Kidney epithelial cell (primary cell): ENCODE measurements around the gene PAIP2. TPM values are rescaled to one million over a fixed set of nuclear protein-coding genes. Genes with fewer than 3 reads are reported as not detected.
"Not testable (repeated sequence)": the region's sequence is repeated elsewhere in the genome, so short reads cannot be mapped to it uniquely, and the experiment has no call there.

Source experiments
- DNase-seq: peaks from one replicate; pipeline ENCODE4 v3.0.0-alpha.2; 2010; ENCODE audit warnings: low read depth
- H3K27me3 ChIP-seq: 2 replicates; pipeline ENCODE4 v1.6.0; 2011; ENCODE audit warnings: low read length; ENCODE audit not compliant: control insufficient read depth, insufficient read depth
- H3K36me3 ChIP-seq: 2 replicates; pipeline ENCODE4 v1.5.1; 2011; ENCODE audit warnings: low read length; ENCODE audit not compliant: control insufficient read depth, insufficient read depth
- H3K4me3 ChIP-seq: 2 replicates; pipeline ENCODE4 v1.5.1; 2011; ENCODE audit warnings: low read depth, mild to moderate bottlenecking, control low read depth, low read length
- CTCF ChIP-seq: IDR thresholded peaks from 2 replicates; pipeline ENCODE4 v1.5.1; 2011; ENCODE audit warnings: mild to moderate bottlenecking, moderate library complexity, low read length, control low read depth, inconsistent platforms; ENCODE audit not compliant: insufficient read depth, poor library complexity, severe bottlenecking
- total RNA-seq: library from RNA; depleted of rRNA; stranded (reverse); fragments of >200 nt; gene quantifications from 2 replicates; pipeline ENCODE4 v1.2.3, GENCODE V29; 2015

Gene PAIP2
- total RNA-seq, 1 donor from 2014 or later = 72.9 TPM

DNA sequence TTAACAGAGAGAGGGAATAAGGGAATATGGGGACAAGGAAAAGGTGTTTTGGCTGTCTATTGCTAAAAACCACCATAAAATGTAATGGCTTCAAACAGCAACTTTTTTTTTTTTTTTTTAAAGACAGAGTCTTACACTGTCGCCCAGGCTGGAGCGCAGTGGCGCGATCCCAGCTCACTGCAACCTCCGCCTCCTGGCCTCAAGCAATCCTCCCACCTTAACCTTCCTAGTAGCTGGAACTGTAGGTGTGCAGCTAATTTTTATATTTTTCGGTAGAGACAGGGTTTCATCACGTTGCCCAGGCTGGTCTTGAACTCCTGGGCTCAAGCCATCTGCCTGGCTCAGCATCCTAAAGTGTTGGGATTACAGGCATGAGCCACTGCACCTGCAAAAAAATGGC is 66.5 kb downstream of the PAIP2 start:
- Histone ChIP-seq H3K4me3 (no peak overlapping the region), H3K36me3 (no peaks in the 10 kb centered on the region), H3K27me3 (no peaks in the 10 kb centered on the region)
- DNase-seq = no peak
- no peak for TF ChIP-seq CTCF

GRCh38 chr5:139409116-139409515 is 67.5 kb downstream of the PAIP2 start:
- H3K4me3 ChIP-seq, DNase-seq, H3K27me3 ChIP-seq: not testable (repeated sequence)

DNA sequence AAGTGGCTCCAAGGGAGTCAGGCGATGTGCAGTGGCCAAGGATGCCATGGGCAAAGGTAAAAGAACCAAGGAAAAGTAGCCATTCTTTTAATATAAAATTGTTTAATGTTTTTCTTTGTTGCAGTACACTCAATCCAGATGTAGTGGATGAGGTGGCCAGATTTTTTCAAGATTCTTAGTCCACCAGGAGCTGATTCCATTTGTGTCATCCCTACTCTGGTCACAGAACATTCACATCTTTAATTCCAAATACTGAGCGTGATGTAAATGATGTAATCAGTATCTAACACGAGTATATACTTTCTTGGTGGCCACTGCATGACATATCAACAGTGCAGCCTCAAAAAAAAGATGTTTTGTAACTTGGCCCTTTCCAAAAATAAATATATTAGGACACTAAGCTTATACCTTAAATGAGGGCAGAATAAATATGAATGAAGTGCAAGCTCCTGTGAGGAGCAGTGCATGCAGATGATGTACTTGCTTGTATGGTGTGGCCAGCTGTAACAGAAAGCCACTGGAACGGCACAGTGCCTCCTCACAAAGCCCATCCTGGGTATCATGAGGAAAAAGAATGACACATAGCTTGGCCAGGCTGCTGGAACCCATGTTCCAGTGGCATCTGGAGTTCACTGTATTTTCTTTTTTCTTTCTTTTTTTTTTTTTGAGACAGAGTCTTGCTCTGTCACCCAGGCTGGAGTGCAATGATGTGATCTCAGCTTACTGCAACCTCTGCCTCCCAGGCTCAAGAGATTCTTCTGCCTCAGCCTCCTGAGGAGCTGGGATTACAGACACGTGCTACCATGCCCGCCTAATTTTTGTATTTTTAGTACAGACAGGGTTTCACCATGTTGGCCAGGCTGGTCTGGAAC is 68.7 kb downstream of the PAIP2 start:
- no peak for TF ChIP-seq CTCF
- DNase-seq = no peak
- H3K4me3 ChIP-seq = no peak overlapping the region
- no peaks in the 10 kb centered on the region for H3K36me3 ChIP-seq
- H3K27me3 ChIP-seq = no peaks in the 10 kb centered on the region

More at GRCh38 chr5:139409116-139409515, 67.5 kb downstream of the PAIP2 start:
- H3K36me3 ChIP-seq = not testable (repeated sequence)

GRCh38 chr5:139410993-139411828 is 69.6 kb downstream of the PAIP2 start:
- Histone ChIP-seq H3K4me3 (no peak overlapping the region), H3K27me3 (no peaks in the 10 kb centered on the region), H3K36me3 (no peaks in the 10 kb centered on the region)
- DNase-seq = no peak
- no peak for TF ChIP-seq CTCF

- Histone ChIP-seq H3K27me3 (no peaks in the 10 kb centered on the region), H3K4me3 (no peak overlapping the region), H3K36me3 (no peaks in the 10 kb centered on the region)
- no peak for TF ChIP-seq CTCF
- no peak for DNase-seq
These were observed 71.5 kb downstream of the PAIP2 start for GRCh38 chr5:139413153-139413552.

- no peak for DNase-seq
- no peaks in the 10 kb centered on the region for H3K36me3 ChIP-seq
These were observed 72.3 kb downstream of the PAIP2 start for GRCh38 chr5:139413963-139414362.

More at GRCh38 chr5:139413963-139414362, 72.3 kb downstream of the PAIP2 start:
- no peak for TF ChIP-seq CTCF
- Histone ChIP-seq H3K4me3 (no peak overlapping the region), H3K27me3 (no peaks in the 10 kb centered on the region)
